ENCODE measurements around the gene TRUB2. TPM values are rescaled to one million over a fixed set of nuclear protein-coding genes. Genes with fewer than 3 reads are reported as not detected.

The TRUB2 gene
- total RNA-seq, 3 donors from 2014 or later: 11.8 to 19.8 (median 18.0) TPM

DNA sequence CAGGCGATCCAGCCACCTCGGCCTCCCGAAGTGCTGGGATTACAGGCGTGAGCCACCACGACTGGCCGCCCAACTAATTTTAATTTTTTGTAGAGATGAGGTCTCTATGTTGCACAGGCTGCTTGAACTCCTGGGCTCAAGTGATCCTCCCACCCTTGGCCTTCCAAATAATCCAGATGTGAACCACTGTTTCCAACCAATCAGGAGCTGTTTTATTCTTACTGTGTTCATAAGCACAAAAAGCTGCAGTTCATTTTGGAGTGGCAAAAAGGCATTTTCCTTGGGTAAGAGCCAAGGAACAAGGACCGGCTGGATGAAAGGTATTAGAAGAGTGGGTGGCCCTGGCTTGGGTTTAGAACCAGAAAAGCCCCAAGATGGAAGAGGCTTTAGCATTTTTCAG lies 12.9 kb upstream of the TRUB2 start:
- Histone ChIP-seq H3K36me3 (no peaks in the 10 kb centered on the region), H3K9me3 (no peaks in the 10 kb centered on the region), H3K4me1 (no peaks in the 10 kb centered on the region), H3K4me3 (no peak overlapping the region), H3K27ac (no peak overlapping the region), H3K27me3 (no peaks in the 10 kb centered on the region)
- TF ChIP-seq CTCF (IDR thresholded peaks at IDR 0.05) (no peak), POLR2AphosphoS5 (IDR thresholded peaks at IDR 0.05) (no peak), POLR2A (IDR thresholded peaks at IDR 0.05) (no peak)
- DNase-seq (ENCODE audit: low spot score in 2 of 2): no peak
- intact Hi-C loops (cut with DNase I; ENCODE audit: low total_unique reads): no loop called here

DNA sequence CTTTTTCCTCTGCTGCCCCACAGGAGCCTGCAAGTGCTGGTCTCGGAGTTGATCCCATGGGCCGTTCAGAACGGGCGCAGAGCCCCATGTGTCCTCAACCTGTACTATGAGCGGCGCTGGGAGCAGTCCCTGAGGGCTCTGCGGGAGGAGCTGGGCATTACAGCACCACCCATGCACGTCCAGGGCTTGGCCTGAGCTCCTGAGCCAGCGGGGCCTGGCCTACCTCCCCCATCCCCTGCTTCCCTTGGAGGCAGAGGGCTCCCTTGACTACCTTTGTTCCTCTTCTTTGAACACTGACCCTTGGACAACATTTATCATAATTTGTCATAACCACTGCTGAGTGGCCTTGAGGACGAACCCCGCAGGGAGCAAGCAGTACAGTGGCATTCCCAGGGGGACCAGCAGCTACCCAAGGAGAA lies 11.2 kb upstream of the TRUB2 start:
- H3K27me3 ChIP-seq: no peaks in the 10 kb centered on the region
- no peak overlapping the region for H3K27ac ChIP-seq
- no peaks in the 10 kb centered on the region for H3K4me1 ChIP-seq
- DNase-seq (ENCODE audit: low spot score in 2 of 2): no peak
- intact Hi-C loops (cut with DNase I; ENCODE audit: low total_unique reads): no loop called here
- no peak overlapping the region for H3K4me3 ChIP-seq
- no peaks in the 10 kb centered on the region for H3K36me3 ChIP-seq
- no peaks in the 10 kb centered on the region for H3K9me3 ChIP-seq
- no peak for TF ChIP-seq CTCF (IDR thresholded peaks at IDR 0.05)
- TF ChIP-seq POLR2AphosphoS5 (IDR thresholded peaks at IDR 0.05): no peak
- TF ChIP-seq POLR2A (IDR thresholded peaks at IDR 0.05): no peak

- no peaks in the 10 kb centered on the region for H3K36me3 ChIP-seq
- H3K4me3 ChIP-seq: no peak overlapping the region
- peaks cover 3 to 20% of the 10 kb centered on the region in 2 donors for H3K4me1 ChIP-seq
- H3K9me3 ChIP-seq: no peaks in the 10 kb centered on the region
- no peaks in the 10 kb centered on the region for H3K27me3 ChIP-seq
- DNase-seq (ENCODE audit: low spot score in 2 of 2): no peak
- intact Hi-C loops (cut with DNase I; ENCODE audit: low total_unique reads): no loop called here
- no peak for TF ChIP-seq POLR2AphosphoS5 (IDR thresholded peaks at IDR 0.05)
- no peak for TF ChIP-seq CTCF (IDR thresholded peaks at IDR 0.05)
- TF ChIP-seq POLR2A (IDR thresholded peaks at IDR 0.05): no peak
- H3K27ac ChIP-seq: no peak overlapping the region
These were observed 3.4 kb upstream of the TRUB2 start for GRCh38 chr9:128325629-128326028.

- no peaks in the 10 kb centered on the region for H3K9me3 ChIP-seq
- DNase-seq (ENCODE audit: low spot score in 2 of 2): no peak
- TF ChIP-seq POLR2A (IDR thresholded peaks at IDR 0.05): no peak
- TF ChIP-seq POLR2AphosphoS5 (IDR thresholded peaks at IDR 0.05): no peak
- no peak for TF ChIP-seq CTCF (IDR thresholded peaks at IDR 0.05)
- H3K36me3 ChIP-seq: no peaks in the 10 kb centered on the region
- intact Hi-C loops (cut with DNase I; ENCODE audit: low total_unique reads): no loop called here
- H3K4me1 ChIP-seq: peaks cover 3 to 20% of the 10 kb centered on the region in 2 donors
- H3K4me3 ChIP-seq: no peak overlapping the region
- H3K27ac ChIP-seq: no peak overlapping the region
- H3K27me3 ChIP-seq: no peaks in the 10 kb centered on the region
These were observed 2.2 kb upstream of the TRUB2 start for GRCh38 chr9:128324401-128324800.

DNA sequence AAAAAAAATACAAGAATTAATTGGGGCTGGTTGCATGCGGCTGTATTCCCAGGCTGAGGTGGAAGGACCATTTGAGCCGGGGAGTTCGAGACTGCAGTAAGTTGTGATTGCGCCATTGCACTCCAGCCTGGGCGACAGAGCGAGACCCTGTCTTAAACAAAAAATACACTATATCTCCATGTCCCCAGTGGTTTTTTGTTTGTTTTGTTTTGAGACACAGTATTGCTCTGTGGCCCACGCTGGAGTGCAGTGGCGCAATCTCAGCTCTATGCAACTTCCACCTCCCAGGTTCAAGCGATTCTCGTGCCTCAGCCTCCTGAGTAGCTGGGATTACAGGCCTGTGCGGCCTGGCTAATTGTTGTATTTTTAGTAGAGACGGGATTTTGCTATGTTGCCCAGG lies 1.5 kb upstream of the TRUB2 start:
- TF ChIP-seq POLR2AphosphoS5 (IDR thresholded peaks at IDR 0.05) (no peak), POLR2A (IDR thresholded peaks at IDR 0.05) (no peak), CTCF (IDR thresholded peaks at IDR 0.05) (no peak)
- no peak for DNase-seq (ENCODE audit: low spot score in 2 of 2)
- H3K36me3 ChIP-seq: no peaks in the 10 kb centered on the region
- H3K4me1 ChIP-seq: peaks cover 3 to 20% of the 10 kb centered on the region in 2 donors
- intact Hi-C loops (cut with DNase I; ENCODE audit: low total_unique reads): no loop called here
- no peak overlapping the region for H3K27ac ChIP-seq
- no peaks in the 10 kb centered on the region for H3K27me3 ChIP-seq
- H3K9me3 ChIP-seq: no peaks in the 10 kb centered on the region
- H3K4me3 ChIP-seq: peak overlapping the region; percentile 78 to 95 (median 94)
